H9 (cell line): Measurements from ENCODE around the gene PRDM11. TPM values are rescaled to one million over a fixed set of nuclear protein-coding genes. Genes with fewer than 3 reads are reported as not detected.

Experiments used
- DNase-seq: peaks from one replicate; pipeline ENCODE4 v3.0.0-alpha.2; 2017
- H2AFZ ChIP-seq: one replicate; pipeline ENCODE4 v1.6.1; 2013; ENCODE audit warnings: mild to moderate bottlenecking, low read length, control low read depth, moderate library complexity
- H2AK5ac ChIP-seq: 2 replicates; pipeline ENCODE4 v1.6.1; 2013; ENCODE audit warnings: low read length, control low read depth, mixed read lengths; ENCODE audit not compliant: insufficient read length
- H2BK120ac ChIP-seq: one replicate; pipeline ENCODE4 v1.6.1; 2013; ENCODE audit warnings: low read depth, mild to moderate bottlenecking, low read length, control low read depth, inconsistent platforms; ENCODE audit not compliant: poor library complexity, severe bottlenecking
- H2BK12ac ChIP-seq: 2 replicates; pipeline ENCODE4 v1.6.1; 2013; ENCODE audit warnings: low read length, control low read depth, mixed read lengths, low read depth; ENCODE audit not compliant: insufficient read length
- H2BK15ac ChIP-seq: 2 replicates; pipeline ENCODE4 v1.6.1; 2013; ENCODE audit warnings: low read depth, low read length, control low read depth
- H2BK20ac ChIP-seq: one replicate; pipeline ENCODE4 v1.6.1; 2013; ENCODE audit warnings: low read depth, mild to moderate bottlenecking, low read length, control low read depth, inconsistent platforms; ENCODE audit not compliant: poor library complexity, severe bottlenecking
- H2BK5ac ChIP-seq: 2 replicates; pipeline ENCODE4 v1.6.1; 2013; ENCODE audit warnings: low read length, control low read depth, mixed read lengths; ENCODE audit not compliant: insufficient read length
- H3K14ac ChIP-seq: 2 replicates; pipeline ENCODE4 v1.6.1; 2013; ENCODE audit warnings: low read length, control low read depth; ENCODE audit not compliant: insufficient read depth
- H3K18ac ChIP-seq: 2 replicates; pipeline ENCODE4 v1.6.1; 2013; ENCODE audit warnings: low read depth, mild to moderate bottlenecking, mixed read lengths, low read length, control low read depth; ENCODE audit not compliant: insufficient read length
- H3K23ac ChIP-seq: 2 replicates; pipeline ENCODE4 v1.6.1; 2013; ENCODE audit warnings: low read length, control low read depth, mixed read lengths, low read depth; ENCODE audit not compliant: insufficient read length
- H3K23me2 ChIP-seq: 2 replicates; pipeline ENCODE4 v1.6.1; 2013; ENCODE audit warnings: low read depth, mild to moderate bottlenecking, mixed read lengths, low read length, control low read depth; ENCODE audit not compliant: insufficient read length, poor library complexity, severe bottlenecking
- H3K27ac ChIP-seq: 2 replicates; pipeline ENCODE4 v1.5.1; 2013; ENCODE audit warnings: low read length, control low read depth, mixed read lengths, low read depth; ENCODE audit not compliant: insufficient read length
- H3K27me3 ChIP-seq: 2 replicates; pipeline ENCODE4 v1.6.1; 2013; ENCODE audit warnings: low read length, control low read depth, inconsistent platforms; ENCODE audit not compliant: insufficient read depth
- H3K4ac ChIP-seq: 2 replicates; pipeline ENCODE4 v1.6.1; 2013; ENCODE audit warnings: low read depth, mild to moderate bottlenecking, control low read depth, inconsistent platforms, low read length, moderate library complexity
- H3K4me1 ChIP-seq: 2 replicates; pipeline ENCODE4 v1.6.1; 2013; ENCODE audit warnings: low read length, control low read depth, inconsistent platforms; ENCODE audit not compliant: insufficient read depth
- H3K4me2 ChIP-seq: 2 replicates; pipeline ENCODE4 v1.6.1; 2013; ENCODE audit warnings: low read length, control low read depth, mixed read lengths; ENCODE audit not compliant: insufficient read length, insufficient read depth
- H3K56ac ChIP-seq: 2 replicates; pipeline ENCODE4 v1.6.1; 2013; ENCODE audit warnings: low read depth, mild to moderate bottlenecking, mixed read lengths, low read length, control low read depth; ENCODE audit not compliant: insufficient read length
- H3K79me1 ChIP-seq: 2 replicates; pipeline ENCODE4 v1.6.1; 2013; ENCODE audit warnings: low read depth, mild to moderate bottlenecking, moderate library complexity, low read length, control low read depth, inconsistent platforms; ENCODE audit not compliant: insufficient read depth, poor library complexity, severe bottlenecking
- H3K79me2 ChIP-seq: 2 replicates; pipeline ENCODE4 v1.6.1; 2013; ENCODE audit warnings: low read length, control low read depth, inconsistent platforms; ENCODE audit not compliant: insufficient read depth
- H3K9ac ChIP-seq: 2 replicates; pipeline ENCODE4 v1.6.1; 2013; ENCODE audit warnings: low read length, control low read depth, mixed read lengths; ENCODE audit not compliant: insufficient read length; ENCODE audit errors: extremely low read depth
- H3K9me3 ChIP-seq: one replicate; pipeline ENCODE4 v1.6.1; 2013; ENCODE audit warnings: low read depth, low read length, inconsistent platforms; ENCODE audit not compliant: control insufficient read depth
- H3T11ph ChIP-seq: one replicate; pipeline ENCODE4 v1.6.1; 2013; ENCODE audit warnings: mild to moderate bottlenecking, low read length, control low read depth, inconsistent platforms
- H4K20me1 ChIP-seq: one replicate; pipeline ENCODE4 v1.6.1; 2013; ENCODE audit not compliant: control insufficient read depth, insufficient read length, insufficient read depth
- H4K5ac ChIP-seq: 2 replicates; pipeline ENCODE4 v1.6.1; 2013; ENCODE audit warnings: low read depth, mild to moderate bottlenecking, mixed read lengths, low read length, control low read depth; ENCODE audit not compliant: insufficient read length
- H4K8ac ChIP-seq: replicated peaks from 2 replicates; pipeline ENCODE4 v1.6.1; 2013; ENCODE audit warnings: low read length, control low read depth, mixed read lengths, low read depth; ENCODE audit not compliant: insufficient read length
- H4K91ac ChIP-seq: 2 replicates; pipeline ENCODE4 v1.6.1; 2013; ENCODE audit warnings: low read depth, mild to moderate bottlenecking, moderate library complexity, mixed read lengths, low read length, control low read depth; ENCODE audit not compliant: insufficient read length
- H3K27ac Mint-ChIP-seq, 3 experiments: 2 replicates in 2 of 3; 3 replicates in 1 of 3; pipeline ENCODE4 v1.8.0; 2020 to 2021; ENCODE audit warnings: mixed read lengths in 3 of 3, mild to moderate bottlenecking in 1 of 3, moderate library complexity in 1 of 3
- H3K27me3 Mint-ChIP-seq: 2 replicates; pipeline ENCODE4 v1.8.0; 2021; ENCODE audit warnings: low read depth, mild to moderate bottlenecking, moderate library complexity, mixed read lengths
- H3K36me3 Mint-ChIP-seq, 3 experiments: 2 replicates in 2 of 3; 3 replicates in 1 of 3; pipeline ENCODE4 v1.8.0; 2020 to 2021; ENCODE audit warnings: low read depth in 3 of 3, mixed read lengths in 3 of 3; ENCODE audit not compliant: insufficient read depth in 1 of 3
- H3K4me1 Mint-ChIP-seq, 2 experiments: 2 replicates each; pipeline ENCODE4 v1.8.0; 2020; ENCODE audit warnings: mixed read lengths in 2 of 2
- H3K4me3 Mint-ChIP-seq, 2 experiments: 2 replicates in 1 of 2; 3 replicates in 1 of 2; pipeline ENCODE4 v1.8.0; 2020 to 2021; ENCODE audit warnings: mild to moderate bottlenecking in 2 of 2, mixed read lengths in 2 of 2, moderate library complexity in 1 of 2
- H3K9me3 Mint-ChIP-seq, 2 experiments: 2 replicates in 1 of 2; 3 replicates in 1 of 2; pipeline ENCODE4 v1.8.0; 2020; ENCODE audit warnings: mild to moderate bottlenecking in 2 of 2, mixed read lengths in 2 of 2, moderate library complexity in 1 of 2
- WGBS: extraction: QIAGEN DNeasy Blood & Tissue Kit; methylation state at CpG from one replicate; pipeline ENCODE4 v1.1.7; 2013; ENCODE audit warnings: missing lambda C conversion rate, low lambda C conversion rate, mixed read lengths; ENCODE audit not compliant: insufficient read length; ENCODE audit errors: extremely low coverage; 5-methylcytosine and 5-hydroxymethylcytosine counted together
- total RNA-seq: library from RNA; stranded (reverse); gene quantifications from 2 replicates; pipeline ENCODE4 v1.2.1, GENCODE V29; 2021
- TF ChIP-seq, protein P1 (sequence below): fragments of 200-600 bp; sonication (generic); conservative IDR thresholded peaks from 3 replicates; pipeline ENCODE4 v1.8.0; 2021; ENCODE audit warnings: antibody characterized with exemption, mild to moderate bottlenecking

PRDM11 gene
- total RNA-seq, 1 experiment from 2014 or later: 11.5 TPM

- Mint-ChIP-seq H3K27ac (no peak overlapping the region), H3K4me3 (no peak overlapping the region), H3K36me3 (peaks cover 0 to 3% (median 0%) of the 10 kb centered on the region in 3 experiments; a peak in 1 of 7 replicates), H3K9me3 (no peaks in the 10 kb centered on the region), H3K4me1 (peaks cover 0 to 3% of the 10 kb centered on the region in 2 experiments; a peak in 1 of 4 replicates), H3K27me3 (no peaks in the 10 kb centered on the region; the same call in 1 of the 2 replicates)
- Histone ChIP-seq H3K9ac (no peak overlapping the region), H3K4ac (no peak overlapping the region), H4K20me1 (no peaks in the 10 kb centered on the region), H3K27ac (no peak overlapping the region), H2BK120ac (no peak overlapping the region), H2BK5ac (no peak overlapping the region), H4K91ac (no peak overlapping the region), H3K27me3 (no peaks in the 10 kb centered on the region), H3T11ph (no peak overlapping the region), H2AFZ (no peak overlapping the region), H3K23me2 (no peaks in the 10 kb centered on the region), H2BK15ac (no peak overlapping the region), H3K9me3 (no peaks in the 10 kb centered on the region), H2BK12ac (no peak overlapping the region), H3K4me2 (no peak overlapping the region), H2AK5ac (no peak overlapping the region), H3K56ac (no peak overlapping the region), H4K5ac (no peak overlapping the region), H3K79me1 (no peaks in the 10 kb centered on the region), H3K23ac (no peak overlapping the region), H3K14ac (no peak overlapping the region), H3K79me2 (no peaks in the 10 kb centered on the region), H2BK20ac (no peak overlapping the region), H4K8ac (no peak overlapping the region), H3K4me1 (no peaks in the 10 kb centered on the region), H3K18ac (no peak overlapping the region)
- no peak for DNase-seq
- no CpG with 5 or more reads among the region's 4 CpGs for WGBS
- TF ChIP-seq, protein P1, sequence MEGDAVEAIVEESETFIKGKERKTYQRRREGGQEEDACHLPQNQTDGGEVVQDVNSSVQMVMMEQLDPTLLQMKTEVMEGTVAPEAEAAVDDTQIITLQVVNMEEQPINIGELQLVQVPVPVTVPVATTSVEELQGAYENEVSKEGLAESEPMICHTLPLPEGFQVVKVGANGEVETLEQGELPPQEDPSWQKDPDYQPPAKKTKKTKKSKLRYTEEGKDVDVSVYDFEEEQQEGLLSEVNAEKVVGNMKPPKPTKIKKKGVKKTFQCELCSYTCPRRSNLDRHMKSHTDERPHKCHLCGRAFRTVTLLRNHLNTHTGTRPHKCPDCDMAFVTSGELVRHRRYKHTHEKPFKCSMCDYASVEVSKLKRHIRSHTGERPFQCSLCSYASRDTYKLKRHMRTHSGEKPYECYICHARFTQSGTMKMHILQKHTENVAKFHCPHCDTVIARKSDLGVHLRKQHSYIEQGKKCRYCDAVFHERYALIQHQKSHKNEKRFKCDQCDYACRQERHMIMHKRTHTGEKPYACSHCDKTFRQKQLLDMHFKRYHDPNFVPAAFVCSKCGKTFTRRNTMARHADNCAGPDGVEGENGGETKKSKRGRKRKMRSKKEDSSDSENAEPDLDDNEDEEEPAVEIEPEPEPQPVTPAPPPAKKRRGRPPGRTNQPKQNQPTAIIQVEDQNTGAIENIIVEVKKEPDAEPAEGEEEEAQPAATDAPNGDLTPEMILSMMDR: no peak
These were observed 72.3 kb downstream of the PRDM11 start for GRCh38 chr11:45218705-45219104.
